DMS153 (cell line): Measurements from ENCODE around the gene HOXD4.
A peak's percentile ranks its signal among the peaks of the same experiment; 100 is the strongest.

ENCODE experiments used
- DNase-seq: peaks from one replicate; lab custom pipeline; 2025; lab: John Stamatoyannopoulos, UW

Gene HOXD4

GRCh38 chr2:176139661-176140512, 11.5 kb upstream of the HOXD4 start:
- DNase-seq = no peak

DNA sequence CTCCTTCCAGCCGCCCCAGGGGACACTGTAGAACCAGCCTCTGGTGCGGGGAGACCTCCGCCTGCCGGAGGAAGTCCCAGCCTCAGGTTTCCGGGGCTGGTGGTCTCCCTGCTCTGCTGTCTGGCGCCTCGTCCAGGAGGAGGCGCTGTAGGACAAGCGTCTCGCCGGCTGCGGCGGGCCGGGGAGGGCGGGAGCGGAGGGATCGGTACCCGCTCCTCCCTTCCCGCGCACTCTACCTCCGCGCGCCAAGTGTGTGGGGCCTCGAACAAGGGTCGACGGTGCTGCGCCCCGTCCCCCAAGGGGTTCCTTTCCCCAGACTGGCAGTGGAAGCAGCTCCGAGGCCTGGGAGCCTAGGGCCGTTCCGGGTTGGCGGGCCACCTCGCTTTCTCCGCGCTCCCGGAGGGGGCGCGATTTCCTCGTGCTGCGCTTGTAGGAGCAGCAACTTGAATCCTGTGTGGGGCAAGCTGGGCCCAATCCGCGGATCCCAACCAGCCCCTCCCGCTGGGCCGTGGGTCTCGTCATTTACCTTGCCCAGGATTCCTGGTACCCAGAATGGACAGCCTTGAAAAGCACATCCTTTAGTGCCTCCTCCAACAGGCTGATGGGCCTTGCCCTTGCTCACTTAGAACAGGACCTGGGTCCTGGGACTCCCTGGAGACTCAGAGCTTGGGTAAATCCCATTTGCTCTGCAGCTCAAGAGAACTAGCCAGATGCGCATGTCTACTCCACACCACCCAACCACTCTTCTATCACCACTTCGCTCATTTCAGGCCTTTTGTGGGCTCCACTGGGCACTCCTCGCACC, 10.6 kb upstream of the HOXD4 start:
- DNase-seq = peak; percentile 89

- DNase-seq = no peak
Observed at GRCh38 chr2:176142281-176142680, 9.1 kb upstream of the HOXD4 start.

- no peak for DNase-seq
Observed at GRCh38 chr2:176145085-176145969, 6.0 kb upstream of the HOXD4 start.

GRCh38 chr2:176146101-176146500, 5.2 kb upstream of the HOXD4 start:
- no peak for DNase-seq

GRCh38 chr2:176146645-176147044, 4.7 kb upstream of the HOXD4 start:
- DNase-seq = no peak

DNA sequence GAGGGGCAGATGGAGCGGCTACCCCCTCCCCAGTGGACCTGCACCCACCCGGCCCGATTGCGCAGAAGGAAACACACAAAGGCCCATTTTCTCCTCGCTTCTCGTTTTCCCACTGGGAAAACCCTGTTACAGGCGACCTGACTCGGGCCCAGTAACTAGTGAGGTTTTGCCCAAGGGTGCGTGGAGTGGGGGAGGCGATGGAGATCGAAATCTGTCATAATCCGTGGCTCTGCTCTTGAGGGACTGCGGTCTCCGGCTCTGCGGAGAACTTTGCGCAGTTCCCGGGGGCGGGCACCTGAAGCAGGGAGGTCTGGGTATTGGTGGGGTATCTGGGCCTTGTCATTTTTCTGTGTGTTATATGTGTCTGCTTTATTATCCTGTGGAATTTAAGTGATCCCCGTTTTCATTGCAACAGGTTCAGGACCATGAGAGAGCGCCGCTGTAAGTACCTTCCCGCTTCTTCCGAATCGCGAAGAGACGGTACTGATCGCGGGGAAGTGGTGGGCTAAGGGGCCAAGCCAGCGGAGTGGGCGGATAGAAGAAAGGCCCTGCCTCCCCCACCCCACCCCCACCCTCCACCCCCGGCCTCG, 4.0 kb upstream of the HOXD4 start:
- no peak for DNase-seq

GRCh38 chr2:176147800-176148496, 3.4 kb upstream of the HOXD4 start:
- DNase-seq = no peak

DNA sequence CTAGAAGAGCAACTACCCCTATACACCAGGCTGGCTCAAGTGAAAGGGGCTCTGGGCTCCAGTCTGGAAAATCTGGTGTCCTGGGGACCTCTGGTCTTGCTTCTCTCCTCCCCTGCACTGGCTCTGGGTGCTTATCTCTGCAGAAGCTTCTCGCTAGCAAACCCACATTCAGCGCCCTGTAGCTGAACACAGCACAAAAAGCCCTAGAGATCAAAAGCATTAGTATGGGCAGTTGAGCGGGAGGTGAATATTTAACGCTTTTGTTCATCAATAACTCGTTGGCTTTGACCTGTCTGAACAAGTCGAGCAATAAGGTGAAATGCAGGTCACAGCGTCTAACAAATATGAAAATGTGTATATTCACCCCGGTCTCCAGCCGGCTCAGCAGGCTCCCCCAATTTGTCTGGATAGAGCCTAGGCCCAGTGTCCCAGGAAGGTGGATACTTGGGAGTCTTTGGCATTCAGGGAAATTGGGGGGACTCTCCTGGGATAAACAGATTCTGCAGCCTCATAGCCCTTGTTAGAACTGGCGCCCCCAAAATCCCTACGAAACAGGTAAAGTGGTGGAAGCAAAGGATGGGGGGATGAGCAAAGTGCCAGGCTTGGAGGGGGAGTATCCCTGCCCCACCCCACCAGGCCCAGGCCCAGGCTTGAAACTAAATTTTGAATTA, 2.5 kb upstream of the HOXD4 start:
- DNase-seq = no peak

GRCh38 chr2:176149481-176149938, 1.8 kb upstream of the HOXD4 start:
- no peak for DNase-seq

- DNase-seq = no peak
Observed at GRCh38 chr2:176149939-176150583, 1.3 kb upstream of the HOXD4 start.

DNA sequence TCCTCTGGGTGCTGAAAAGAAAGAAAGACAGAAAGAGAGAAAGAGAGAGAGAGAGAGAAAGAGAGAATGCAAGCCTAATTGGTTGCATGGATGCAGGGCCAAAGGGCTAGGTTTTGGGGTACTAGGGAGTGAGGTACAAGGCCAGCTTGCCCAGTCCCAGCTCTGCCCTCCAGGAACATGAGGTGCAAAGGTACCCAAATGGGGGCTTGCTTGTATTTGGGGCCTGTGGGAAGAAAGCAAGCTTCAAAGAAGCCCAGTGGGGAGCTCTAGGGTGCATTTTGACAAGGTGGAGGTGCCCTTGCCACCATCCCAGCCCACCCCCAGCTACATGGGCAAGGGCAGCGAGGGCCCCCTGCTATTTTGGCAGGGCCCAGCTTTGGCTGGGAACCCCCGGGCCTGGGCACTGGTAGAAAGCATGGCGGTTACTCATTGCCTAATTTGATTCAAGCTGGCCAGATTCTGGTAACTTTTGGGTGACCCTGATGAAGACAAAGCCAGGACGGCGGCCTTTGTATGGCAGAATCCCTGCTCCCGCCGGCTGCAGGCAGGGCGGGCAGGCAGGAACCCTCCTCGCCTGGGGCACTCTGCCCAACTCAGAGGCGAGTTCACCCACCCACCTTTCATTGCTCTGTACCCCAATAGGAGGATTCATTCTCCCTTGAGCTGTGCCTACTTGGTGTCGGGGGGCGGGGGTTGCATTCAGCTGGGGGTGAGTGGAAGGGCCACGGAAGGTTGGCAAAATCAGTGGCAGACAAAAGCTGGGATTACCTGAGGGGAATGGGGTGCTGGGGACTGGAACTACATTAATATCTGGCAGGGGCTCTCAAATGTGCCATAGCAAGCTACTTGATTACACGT, 537 bp upstream of the HOXD4 start:
- no peak for DNase-seq

DNA sequence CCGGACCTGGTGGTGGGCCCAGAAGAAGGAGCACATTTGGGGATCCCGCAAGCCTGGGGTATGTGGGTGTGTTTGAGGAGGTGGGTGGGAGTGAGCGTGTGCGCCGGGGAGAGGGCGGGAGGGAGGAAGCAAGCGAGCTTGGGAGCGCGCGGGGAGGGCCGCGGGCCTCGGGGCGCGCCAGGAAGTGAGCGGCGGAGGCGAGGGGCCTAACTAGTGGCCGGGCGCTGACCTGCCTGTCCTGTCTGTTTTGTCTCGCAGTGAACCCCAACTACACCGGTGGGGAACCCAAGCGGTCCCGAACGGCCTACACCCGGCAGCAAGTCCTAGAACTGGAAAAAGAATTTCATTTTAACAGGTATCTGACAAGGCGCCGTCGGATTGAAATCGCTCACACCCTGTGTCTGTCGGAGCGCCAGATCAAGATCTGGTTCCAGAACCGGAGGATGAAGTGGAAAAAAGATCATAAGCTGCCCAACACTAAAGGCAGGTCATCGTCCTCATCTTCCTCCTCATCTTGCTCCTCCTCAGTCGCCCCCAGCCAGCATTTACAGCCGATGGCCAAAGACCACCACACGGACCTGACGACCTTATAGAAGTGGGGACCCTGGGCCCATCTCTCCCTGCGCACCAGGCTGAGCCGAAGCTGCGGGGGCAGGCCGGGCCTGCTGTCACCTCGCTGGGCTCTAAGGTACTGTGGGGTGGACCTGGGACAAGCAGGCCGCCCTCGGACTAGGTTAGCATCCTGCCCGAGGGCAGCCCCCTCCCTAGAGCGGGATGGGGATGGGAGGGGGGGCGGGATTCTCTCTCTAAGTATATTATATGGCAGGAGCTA, 1.2 kb downstream of the HOXD4 start:
- no peak for DNase-seq

DNA sequence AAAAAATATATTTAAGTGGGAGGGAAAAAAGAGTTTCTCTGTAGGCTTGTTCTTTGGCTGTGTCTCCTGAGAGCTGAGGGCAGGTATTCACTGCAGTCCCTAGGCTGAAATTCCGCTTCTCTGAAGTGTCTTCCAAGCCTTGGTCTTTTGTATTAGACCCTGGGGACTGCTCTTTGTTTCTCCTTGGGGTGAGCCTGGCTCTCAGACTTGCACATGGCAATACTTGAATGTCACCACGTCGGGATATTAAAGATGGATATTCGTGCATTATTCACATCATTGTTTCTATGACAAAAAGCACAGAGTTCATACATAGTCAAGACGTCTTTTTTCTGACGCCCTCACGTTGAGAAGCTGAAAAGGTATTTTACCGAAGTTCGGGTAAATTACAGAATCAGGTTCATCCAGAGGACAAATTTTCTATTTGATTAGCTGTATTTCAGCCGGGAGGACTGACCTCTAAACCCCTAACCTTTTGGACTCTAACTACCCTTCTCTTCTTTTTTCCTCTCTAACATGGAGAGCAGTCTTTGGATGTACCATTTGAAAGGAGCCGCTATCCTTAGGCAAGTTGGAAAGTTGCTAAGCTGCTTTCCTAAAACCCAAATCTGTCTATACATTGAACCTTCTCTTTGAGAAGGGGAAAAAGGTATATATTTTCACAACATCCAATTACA, 3.4 kb downstream of the HOXD4 start:
- DNase-seq = no peak

GRCh38 chr2:176155356-176156044, 4.2 kb downstream of the HOXD4 start:
- DNase-seq = no peak

- no peak for DNase-seq
Observed at GRCh38 chr2:176156301-176156806, 5.0 kb downstream of the HOXD4 start.
